Panc1 (cell line): Measurements from ENCODE around the gene MAP2.

ENCODE experiments used
- CTCF ChIP-seq: fragments of 450-650 bp; IDR thresholded peaks from 2 replicates; pipeline ENCODE4 v1.5.1; 2017; ENCODE audit warnings: mild to moderate bottlenecking
- TCF7L2 ChIP-seq: IDR thresholded peaks from 2 replicates; pipeline ENCODE4 v1.6.1; 2011; ENCODE audit warnings: mild to moderate bottlenecking, low read depth, low read length, inconsistent platforms

- no peak for TF ChIP-seq CTCF
- TF ChIP-seq TCF7L2: no peak
Observed at GRCh38 chr2:209671020-209671680, 247.3 kb downstream of the MAP2 start.
